ENCODE data around the gene SLC4A2.
A peak's percentile ranks its signal among the peaks of the same experiment; 100 is the strongest.

The SLC4A2 gene

GRCh38 chr7:151116603-151117440 lies 57.4 kb downstream of the SLC4A2 start:
- no peak for DNase-seq (ENCODE audit: low read depth in 2 of 2)

- no peak for DNase-seq (ENCODE audit: low read depth in 2 of 2)
These were observed 58.2 kb downstream of the SLC4A2 start for GRCh38 chr7:151117565-151117964.

GRCh38 chr7:151118108-151119054 lies 59.0 kb downstream of the SLC4A2 start:
- no peak for DNase-seq (ENCODE audit: low read depth in 2 of 2)

GRCh38 chr7:151119055-151119415 lies 59.6 kb downstream of the SLC4A2 start:
- no peak for DNase-seq (ENCODE audit: low read depth in 2 of 2)

- DNase-seq (ENCODE audit: low read depth in 2 of 2): no peak
These were observed 60.5 kb downstream of the SLC4A2 start for GRCh38 chr7:151119902-151120301.

GRCh38 chr7:151120896-151121295 lies 61.5 kb downstream of the SLC4A2 start:
- DNase-seq (ENCODE audit: low read depth in 2 of 2): no peak

GRCh38 chr7:151121380-151122170 lies 62.2 kb downstream of the SLC4A2 start:
- no peak for DNase-seq (ENCODE audit: low read depth in 2 of 2)

- no peak for DNase-seq (ENCODE audit: low read depth in 2 of 2)
These were observed 62.9 kb downstream of the SLC4A2 start for GRCh38 chr7:151122276-151122675.

GRCh38 chr7:151122796-151123157 lies 63.4 kb downstream of the SLC4A2 start:
- no peak for DNase-seq (ENCODE audit: low read depth in 2 of 2)

GRCh38 chr7:151123158-151123821 lies 63.9 kb downstream of the SLC4A2 start:
- DNase-seq (ENCODE audit: low read depth in 2 of 2): no peak

- DNase-seq (ENCODE audit: low read depth in 2 of 2): peak; percentile 59 to 70
These were observed 64.6 kb downstream of the SLC4A2 start for GRCh38 chr7:151123822-151124464.

- DNase-seq (ENCODE audit: low read depth in 2 of 2): no peak
These were observed 65.1 kb downstream of the SLC4A2 start for GRCh38 chr7:151124481-151124880.

GRCh38 chr7:151124899-151125399 lies 65.6 kb downstream of the SLC4A2 start:
- DNase-seq (ENCODE audit: low read depth in 2 of 2): no peak

GRCh38 chr7:151125470-151125845 lies 66.1 kb downstream of the SLC4A2 start:
- no peak for DNase-seq (ENCODE audit: low read depth in 2 of 2)

GRCh38 chr7:151125846-151126481 lies 66.6 kb downstream of the SLC4A2 start:
- DNase-seq (ENCODE audit: low read depth in 2 of 2): no peak

Data from stimulated activated CD8-positive, alpha-beta memory T cell treated with anti-CD3 and anti-CD28 coated beads, Interleukin-7, amount 100 ng/mL, for 1 hour (primary cell).